ENCODE data around the gene RALB.

RALB gene

DNA sequence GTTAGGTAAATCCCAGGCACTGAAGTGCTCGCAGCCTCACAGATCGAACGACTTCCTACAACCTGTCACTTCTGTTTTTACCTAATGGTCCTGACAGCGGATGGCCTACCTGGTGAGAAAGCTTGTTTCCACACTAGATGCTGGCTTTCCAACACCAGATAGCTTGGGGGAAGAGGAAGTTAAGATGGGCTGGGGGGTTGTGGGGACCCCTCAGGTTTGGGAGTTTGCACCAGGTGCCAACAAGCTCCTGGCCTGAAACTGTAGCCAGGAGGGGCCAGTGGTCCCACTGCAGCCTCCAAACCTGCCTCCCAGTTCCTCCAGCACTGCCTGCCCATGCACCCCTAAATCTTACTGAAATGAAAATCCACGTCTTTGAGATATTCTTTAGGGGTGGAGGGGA lies 33.4 kb upstream of the RALB start:
- Histone ChIP-seq H3K9me3 (peaks cover 6% of the 10 kb centered on the region; the same call in 1 of the 2 replicates), H3K36me3 (peaks cover 4% of the 10 kb centered on the region), H3K4me1 (no peaks in the 10 kb centered on the region), H3K4me3 (ENCODE audit: low read depth, low read length) (no peak overlapping the region), H3K27me3 (no peaks in the 10 kb centered on the region)
- DNase-seq, result no peak
- no peak for TF ChIP-seq CTCF (IDR thresholded peaks at IDR 0.05; ENCODE audit: low read depth, low read length)

DNA sequence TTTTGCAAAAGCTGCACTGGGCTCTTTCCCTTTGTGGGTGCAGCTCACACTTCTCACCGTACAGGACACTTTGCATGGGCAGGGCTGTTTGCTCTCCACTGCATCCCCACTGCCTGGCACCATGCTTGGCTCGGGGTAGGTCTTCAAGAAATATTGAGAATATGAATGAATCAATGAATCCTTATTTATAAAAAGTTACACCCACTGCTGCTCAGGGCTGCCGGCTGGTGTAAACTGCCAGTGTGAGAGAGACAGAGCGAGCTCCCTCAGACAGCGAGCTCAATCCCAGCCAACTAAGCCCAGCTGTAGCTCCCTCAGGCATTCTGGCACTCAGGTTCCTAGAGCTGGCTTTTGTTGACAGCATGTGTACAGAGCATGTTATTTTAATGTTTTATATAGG lies 32.9 kb upstream of the RALB start:
- Histone ChIP-seq H3K36me3 (peaks cover 4% of the 10 kb centered on the region), H3K4me1 (no peaks in the 10 kb centered on the region), H3K27me3 (no peaks in the 10 kb centered on the region), H3K9me3 (peaks cover 6% of the 10 kb centered on the region; the same call in 1 of the 2 replicates), H3K4me3 (ENCODE audit: low read depth, low read length) (no peak overlapping the region)
- TF ChIP-seq CTCF (IDR thresholded peaks at IDR 0.05; ENCODE audit: low read depth, low read length), result no peak
- no peak for DNase-seq

DNA sequence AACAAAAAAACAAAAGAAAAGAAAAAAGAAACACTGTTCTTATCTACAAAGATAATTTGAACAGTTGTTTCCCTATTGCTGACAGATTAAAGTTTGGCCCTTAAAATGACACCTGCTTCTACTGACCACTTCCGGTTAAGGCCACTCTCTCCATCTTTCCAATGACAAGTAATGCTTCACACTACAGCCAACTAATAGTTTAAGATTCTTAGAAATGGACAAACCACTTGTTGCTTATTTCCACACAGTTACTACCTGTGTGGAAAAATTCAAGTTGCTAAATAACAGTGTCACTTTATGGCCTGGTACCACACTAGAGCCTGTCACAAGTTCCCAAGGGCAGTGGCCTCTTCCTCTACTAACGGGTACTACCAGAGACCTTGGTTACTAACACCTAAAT lies 31.9 kb upstream of the RALB start:
- no peak overlapping the region for H3K4me3 ChIP-seq (ENCODE audit: low read depth, low read length)
- H3K4me1 ChIP-seq, result no peaks in the 10 kb centered on the region
- DNase-seq, result no peak
- peaks cover 4% of the 10 kb centered on the region for H3K36me3 ChIP-seq
- H3K9me3 ChIP-seq, result peaks cover 6% of the 10 kb centered on the region; the same call in 1 of the 2 replicates
- no peak for TF ChIP-seq CTCF (IDR thresholded peaks at IDR 0.05; ENCODE audit: low read depth, low read length)
- no peaks in the 10 kb centered on the region for H3K27me3 ChIP-seq

DNA sequence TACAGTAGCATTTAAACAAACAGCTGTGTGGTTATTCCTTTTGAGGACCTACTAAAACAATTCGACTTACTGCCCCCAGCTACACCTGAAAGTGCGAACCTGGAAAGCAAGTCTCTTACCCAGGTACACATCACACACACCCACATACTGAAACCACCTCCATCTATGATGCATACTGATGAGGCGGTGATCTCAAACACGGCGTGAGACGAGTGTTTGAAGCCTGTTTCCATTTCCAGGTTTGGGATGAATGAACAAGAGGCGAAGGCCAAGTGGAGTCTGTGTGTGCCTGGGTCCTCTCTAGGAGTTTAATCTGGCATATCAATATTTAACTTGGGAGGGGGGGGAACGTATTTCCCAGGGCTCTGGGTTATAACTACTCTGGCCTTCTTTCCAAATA lies 31.0 kb upstream of the RALB start:
- Histone ChIP-seq H3K36me3 (peaks cover 4% of the 10 kb centered on the region), H3K4me3 (ENCODE audit: low read depth, low read length) (no peak overlapping the region), H3K4me1 (no peaks in the 10 kb centered on the region), H3K27me3 (no peaks in the 10 kb centered on the region), H3K9me3 (peaks cover 6% of the 10 kb centered on the region; the same call in 1 of the 2 replicates)
- no peak for TF ChIP-seq CTCF (IDR thresholded peaks at IDR 0.05; ENCODE audit: low read depth, low read length)
- DNase-seq, result no peak

DNA sequence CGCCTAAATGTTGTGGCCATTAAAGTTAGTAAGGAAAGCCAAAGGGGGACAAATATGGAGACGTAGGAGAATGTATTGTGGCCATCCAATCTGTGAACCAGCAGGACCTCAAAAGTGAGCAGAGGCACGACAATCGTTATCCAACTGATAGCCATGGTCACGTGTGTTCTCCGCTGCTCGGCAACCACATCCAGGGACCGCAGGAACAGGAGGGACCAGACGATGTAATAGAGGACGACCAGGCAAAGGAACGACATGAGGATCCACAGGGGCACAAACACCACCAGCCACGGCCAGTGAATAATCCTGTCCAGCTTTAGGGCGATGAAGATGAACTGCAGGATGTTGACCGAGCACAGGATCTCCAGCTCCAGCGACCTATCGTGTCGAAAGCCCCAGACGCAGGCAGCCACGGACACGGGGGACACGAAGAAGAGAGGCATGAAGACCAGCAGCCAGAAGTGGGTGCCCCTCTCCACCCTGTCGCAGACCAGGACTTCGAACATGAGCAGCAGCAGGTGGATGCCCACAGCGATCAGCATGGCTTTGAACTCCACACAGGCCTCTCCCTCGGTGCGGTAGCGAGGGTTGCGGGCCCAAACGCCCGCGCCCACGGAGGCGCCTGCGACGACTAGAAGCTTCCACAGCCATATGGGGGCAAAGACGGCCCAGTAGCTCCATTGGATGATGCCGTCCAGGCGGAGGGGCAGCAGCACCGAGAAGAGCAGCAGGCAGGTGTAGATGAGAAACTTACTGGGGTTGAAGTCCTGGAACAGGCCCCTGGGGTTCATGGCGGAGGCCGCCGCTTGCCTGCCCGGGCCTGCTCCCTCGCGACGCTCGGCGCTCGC lies 30.2 kb upstream of the RALB start:
- no peak for TF ChIP-seq CTCF (IDR thresholded peaks at IDR 0.05; ENCODE audit: low read depth, low read length)
- no peaks in the 10 kb centered on the region for H3K27me3 ChIP-seq
- no peak for DNase-seq
- peaks cover 4% of the 10 kb centered on the region for H3K36me3 ChIP-seq
- no peak overlapping the region for H3K4me3 ChIP-seq (ENCODE audit: low read depth, low read length)
- peaks cover 3% of the 10 kb centered on the region for H3K4me1 ChIP-seq
- H3K9me3 ChIP-seq, result peaks cover 6% of the 10 kb centered on the region; the same call in 1 of the 2 replicates

Measured in BE2C (cell line).